HepG2 (cell line): ENCODE measurements around the gene SDC4. TPM values are rescaled to one million over a fixed set of nuclear protein-coding genes. Genes with fewer than 3 reads are reported as not detected.
A peak's percentile ranks its signal among the peaks of the same experiment; 100 is the strongest.

Source experiments
- KDM2A ChIP-seq: sonication (generic); formaldehyde crosslinking; IDR thresholded peaks from 2 replicates; pipeline ENCODE4 v1.4.0; 2020; ENCODE audit warnings: low read depth, missing genetic modification reagents, borderline replicate concordance
- NONO ChIP-seq, 2 experiments: fragments of 450-650 bp in 1 of 2; sonication (generic) in 1 of 2; formaldehyde crosslinking in 1 of 2; IDR thresholded peaks in 1 of 2; conservative IDR thresholded peaks in 1 of 2; 2 replicates each; pipeline versions ENCODE4 v1.6.1 to v1.8.0; 2017 to 2022; ENCODE audit warnings: mild to moderate bottlenecking in 1 of 2, missing genetic modification reagents in 1 of 2, moderate library complexity in 1 of 2
- ZBTB7B ChIP-seq: sonication (generic); formaldehyde crosslinking; IDR thresholded peaks from 2 replicates; pipeline ENCODE4 v1.4.0; 2020; ENCODE audit warnings: missing genetic modification reagents
- ZNF232 ChIP-seq: sonication (generic); formaldehyde crosslinking; IDR thresholded peaks from 2 replicates; pipeline ENCODE4 v1.4.0; 2020; ENCODE audit warnings: missing genetic modification reagents, borderline replicate concordance
- ZNF34 ChIP-seq: sonication (generic); formaldehyde crosslinking; IDR thresholded peaks from 2 replicates; pipeline ENCODE4 v1.4.0; 2020; ENCODE audit warnings: mild to moderate bottlenecking, missing genetic modification reagents, borderline replicate concordance
- ZNF747 ChIP-seq: sonication (generic); formaldehyde crosslinking; IDR thresholded peaks from 2 replicates; pipeline ENCODE4 v1.8.1; 2023; ENCODE audit warnings: missing genetic modification reagents, mild to moderate bottlenecking, borderline replicate concordance
- polyA plus RNA-seq, 8 experiments: library from polyadenylated mRNA; depleted of rRNA in 3 of 8; stranded (reverse) in 7 of 8; unstranded in 1 of 8; fragments of >200 nt; fragmentation: Illumina TruSeq in 4 of 8; extraction: Trizol in 4 of 8; gene quantifications; 2 replicates each; pipeline versions ENCODE4 v1.2.1 to v1.2.3, GENCODE V29; 2011 to 2016; ENCODE audit warnings: low read depth in 4 of 8, missing spikeins in 1 of 8, mixed read lengths in 1 of 8; ENCODE audit not compliant: insufficient read depth in 1 of 8
- total RNA-seq, 5 experiments: library from RNA; depleted of rRNA; stranded (reverse); fragments of >200 nt; fragmentation: Illumina TruSeq; extraction: Trizol; gene quantifications; 2 replicates each; pipeline ENCODE4 v1.2.3, GENCODE V29; 2016; ENCODE audit warnings: low read depth in 1 of 5
- TF ChIP-seq, protein P1 (sequence below): sonication (generic); formaldehyde crosslinking; IDR thresholded peaks from 2 replicates; pipeline ENCODE4 v1.4.0; 2020; ENCODE audit warnings: missing genetic modification reagents, borderline replicate concordance
- TF ChIP-seq, protein P2 (sequence below): sonication (generic); formaldehyde crosslinking; IDR thresholded peaks from 2 replicates; pipeline ENCODE4 v1.5.0; 2020; ENCODE audit warnings: missing genetic modification reagents, mild to moderate bottlenecking, borderline replicate concordance
- TF ChIP-seq, protein P3 (sequence below): sonication (generic); formaldehyde crosslinking; IDR thresholded peaks from 2 replicates; pipeline ENCODE4 v1.5.0; 2020; ENCODE audit warnings: mild to moderate bottlenecking, missing genetic modification reagents

SDC4 gene
- total and polyA plus RNA-seq, 2 of the 13 experiments (the other 11 are each of a cell fraction or from before 2014, with no cell fraction given): 49.0 to 65.1 TPM

GRCh38 chr20:45294003-45294368, 54.2 kb downstream of the SDC4 start (continued):
- TF ChIP-seq, protein P1, sequence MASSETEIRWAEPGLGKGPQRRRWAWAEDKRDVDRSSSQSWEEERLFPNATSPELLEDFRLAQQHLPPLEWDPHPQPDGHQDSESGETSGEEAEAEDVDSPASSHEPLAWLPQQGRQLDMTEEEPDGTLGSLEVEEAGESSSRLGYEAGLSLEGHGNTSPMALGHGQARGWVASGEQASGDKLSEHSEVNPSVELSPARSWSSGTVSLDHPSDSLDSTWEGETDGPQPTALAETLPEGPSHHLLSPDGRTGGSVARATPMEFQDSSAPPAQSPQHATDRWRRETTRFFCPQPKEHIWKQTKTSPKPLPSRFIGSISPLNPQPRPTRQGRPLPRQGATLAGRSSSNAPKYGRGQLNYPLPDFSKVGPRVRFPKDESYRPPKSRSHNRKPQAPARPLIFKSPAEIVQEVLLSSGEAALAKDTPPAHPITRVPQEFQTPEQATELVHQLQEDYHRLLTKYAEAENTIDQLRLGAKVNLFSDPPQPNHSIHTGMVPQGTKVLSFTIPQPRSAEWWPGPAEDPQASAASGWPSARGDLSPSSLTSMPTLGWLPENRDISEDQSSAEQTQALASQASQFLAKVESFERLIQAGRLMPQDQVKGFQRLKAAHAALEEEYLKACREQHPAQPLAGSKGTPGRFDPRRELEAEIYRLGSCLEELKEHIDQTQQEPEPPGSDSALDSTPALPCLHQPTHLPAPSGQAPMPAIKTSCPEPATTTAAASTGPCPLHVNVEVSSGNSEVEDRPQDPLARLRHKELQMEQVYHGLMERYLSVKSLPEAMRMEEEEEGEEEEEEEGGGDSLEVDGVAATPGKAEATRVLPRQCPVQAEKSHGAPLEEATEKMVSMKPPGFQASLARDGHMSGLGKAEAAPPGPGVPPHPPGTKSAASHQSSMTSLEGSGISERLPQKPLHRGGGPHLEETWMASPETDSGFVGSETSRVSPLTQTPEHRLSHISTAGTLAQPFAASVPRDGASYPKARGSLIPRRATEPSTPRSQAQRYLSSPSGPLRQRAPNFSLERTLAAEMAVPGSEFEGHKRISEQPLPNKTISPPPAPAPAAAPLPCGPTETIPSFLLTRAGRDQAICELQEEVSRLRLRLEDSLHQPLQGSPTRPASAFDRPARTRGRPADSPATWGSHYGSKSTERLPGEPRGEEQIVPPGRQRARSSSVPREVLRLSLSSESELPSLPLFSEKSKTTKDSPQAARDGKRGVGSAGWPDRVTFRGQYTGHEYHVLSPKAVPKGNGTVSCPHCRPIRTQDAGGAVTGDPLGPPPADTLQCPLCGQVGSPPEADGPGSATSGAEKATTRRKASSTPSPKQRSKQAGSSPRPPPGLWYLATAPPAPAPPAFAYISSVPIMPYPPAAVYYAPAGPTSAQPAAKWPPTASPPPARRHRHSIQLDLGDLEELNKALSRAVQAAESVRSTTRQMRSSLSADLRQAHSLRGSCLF (CRISPR knock-in tag): no peak
- TF ChIP-seq ZNF232 (CRISPR knock-in tag) (0 out of 2 replicates have a peak, but pooled peaks have one; percentile 36), ZBTB7B (CRISPR knock-in tag) (no peak), ZNF747 (CRISPR knock-in tag) (no peak), ZNF34 (CRISPR knock-in tag) (0 out of 2 replicates have a peak, but pooled peaks have one; percentile 15), NONO (IDR thresholded peaks at IDR 0.05) (no peak), NONO (CRISPR knock-in tag; conservative IDR thresholded peaks at IDR 0.05) (0 out of 2 replicates have a peak, but pooled peaks have one; percentile 4), KDM2A (CRISPR knock-in tag) (no peak)
- TF ChIP-seq, protein P2, sequence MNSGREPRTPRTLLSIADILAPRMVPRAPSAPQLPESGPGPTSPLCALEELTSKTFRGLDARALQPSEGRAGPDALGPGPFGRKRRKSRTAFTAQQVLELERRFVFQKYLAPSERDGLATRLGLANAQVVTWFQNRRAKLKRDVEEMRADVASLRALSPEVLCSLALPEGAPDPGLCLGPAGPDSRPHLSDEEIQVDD (CRISPR knock-in tag): 0 out of 2 replicates have a peak, but pooled peaks have one; percentile 33
- TF ChIP-seq, protein P3, sequence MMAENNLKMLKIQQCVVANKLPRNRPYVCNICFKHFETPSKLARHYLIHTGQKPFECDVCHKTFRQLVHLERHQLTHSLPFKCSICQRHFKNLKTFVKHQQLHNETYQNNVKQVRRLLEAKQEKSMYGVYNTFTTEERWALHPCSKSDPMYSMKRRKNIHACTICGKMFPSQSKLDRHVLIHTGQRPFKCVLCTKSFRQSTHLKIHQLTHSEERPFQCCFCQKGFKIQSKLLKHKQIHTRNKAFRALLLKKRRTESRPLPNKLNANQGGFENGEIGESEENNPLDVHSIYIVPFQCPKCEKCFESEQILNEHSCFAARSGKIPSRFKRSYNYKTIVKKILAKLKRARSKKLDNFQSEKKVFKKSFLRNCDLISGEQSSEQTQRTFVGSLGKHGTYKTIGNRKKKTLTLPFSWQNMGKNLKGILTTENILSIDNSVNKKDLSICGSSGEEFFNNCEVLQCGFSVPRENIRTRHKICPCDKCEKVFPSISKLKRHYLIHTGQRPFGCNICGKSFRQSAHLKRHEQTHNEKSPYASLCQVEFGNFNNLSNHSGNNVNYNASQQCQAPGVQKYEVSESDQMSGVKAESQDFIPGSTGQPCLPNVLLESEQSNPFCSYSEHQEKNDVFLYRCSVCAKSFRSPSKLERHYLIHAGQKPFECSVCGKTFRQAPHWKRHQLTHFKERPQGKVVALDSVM (CRISPR knock-in tag): no peak
- TF ChIP-seq, all 625 proteins: peak for 11
